ENCODE measurements around the gene KDF1. TPM values are rescaled to one million over a fixed set of nuclear protein-coding genes. Genes with fewer than 3 reads are reported as not detected.

KDF1 gene
- total and polyA plus RNA-seq, 4 donors, result 6.6 to 12.5 (median 8.8) TPM

DNA sequence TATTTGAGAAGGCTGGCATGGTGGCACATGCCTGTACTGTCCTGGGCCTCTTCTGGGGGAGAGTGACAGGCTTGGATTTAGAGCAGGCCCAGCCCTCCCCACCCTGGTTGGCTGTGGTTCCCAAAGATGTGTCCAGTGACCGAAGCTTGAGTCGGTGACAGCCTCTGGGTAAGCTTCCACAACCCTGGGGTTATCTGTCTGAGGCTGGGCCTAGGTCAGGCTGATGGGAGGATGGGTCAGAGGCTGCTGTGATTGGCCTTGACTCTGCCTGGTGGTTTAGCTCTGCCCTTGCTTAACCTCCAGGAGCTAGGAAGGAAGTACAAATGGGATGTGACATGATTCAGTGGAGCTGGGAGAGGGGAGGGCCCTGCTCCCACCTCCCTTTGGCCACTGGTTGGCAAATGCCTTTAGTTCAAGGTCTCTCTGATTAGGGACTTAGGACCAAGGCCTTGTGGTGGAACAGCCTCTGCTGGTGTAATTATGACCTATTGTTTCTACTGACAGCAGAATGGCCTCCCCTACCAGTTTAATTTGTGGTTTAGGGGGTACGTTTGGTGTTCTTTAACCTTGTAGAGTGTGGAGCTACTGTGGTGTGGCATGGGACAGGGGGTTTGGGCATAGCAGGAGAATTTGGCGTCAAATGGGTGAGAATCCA is 22.1 kb downstream of the KDF1 start:
- peaks cover 0 to 2% (median 0%) of the 10 kb centered on the region in 5 donors for H3K4me1 ChIP-seq (ENCODE audit: control insufficient read depth in 5 of 5, insufficient read depth in 5 of 5, low read length in 5 of 5)
- DNase-seq (no peak), ATAC-seq (ENCODE audit: insufficient read depth, low FRiP score) (no peak)
- H3K36me3 ChIP-seq (ENCODE audit: control insufficient read depth in 4 of 4, insufficient read depth in 4 of 4, low read length in 4 of 4), result peaks cover 4 to 33% (median 14%) of the 10 kb centered on the region in 4 donors
- TF ChIP-seq, protein P1, sequence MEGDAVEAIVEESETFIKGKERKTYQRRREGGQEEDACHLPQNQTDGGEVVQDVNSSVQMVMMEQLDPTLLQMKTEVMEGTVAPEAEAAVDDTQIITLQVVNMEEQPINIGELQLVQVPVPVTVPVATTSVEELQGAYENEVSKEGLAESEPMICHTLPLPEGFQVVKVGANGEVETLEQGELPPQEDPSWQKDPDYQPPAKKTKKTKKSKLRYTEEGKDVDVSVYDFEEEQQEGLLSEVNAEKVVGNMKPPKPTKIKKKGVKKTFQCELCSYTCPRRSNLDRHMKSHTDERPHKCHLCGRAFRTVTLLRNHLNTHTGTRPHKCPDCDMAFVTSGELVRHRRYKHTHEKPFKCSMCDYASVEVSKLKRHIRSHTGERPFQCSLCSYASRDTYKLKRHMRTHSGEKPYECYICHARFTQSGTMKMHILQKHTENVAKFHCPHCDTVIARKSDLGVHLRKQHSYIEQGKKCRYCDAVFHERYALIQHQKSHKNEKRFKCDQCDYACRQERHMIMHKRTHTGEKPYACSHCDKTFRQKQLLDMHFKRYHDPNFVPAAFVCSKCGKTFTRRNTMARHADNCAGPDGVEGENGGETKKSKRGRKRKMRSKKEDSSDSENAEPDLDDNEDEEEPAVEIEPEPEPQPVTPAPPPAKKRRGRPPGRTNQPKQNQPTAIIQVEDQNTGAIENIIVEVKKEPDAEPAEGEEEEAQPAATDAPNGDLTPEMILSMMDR (IDR thresholded peaks at IDR 0.05; ENCODE audit: control extremely low read depth, extremely low read depth), result no peak
- WGBS, 2 donors, result 85 to 87% methylated on average over 4 of the region's 4 CpGs
- no peaks in the 10 kb centered on the region for H3K27me3 ChIP-seq (ENCODE audit: control insufficient read depth in 3 of 3, insufficient read depth in 3 of 3, low read length in 2 of 3)
- no peak overlapping the region for H3K4me3 ChIP-seq
- H3K9me3 ChIP-seq (ENCODE audit: control insufficient read depth in 4 of 4, insufficient read depth in 3 of 4, low read length in 3 of 4), result no peaks in the 10 kb centered on the region
- peak overlapping the region in 1 of 2 donors; percentile 25 for H3K27ac ChIP-seq (ENCODE audit: low read depth in 1 of 2, low read length in 1 of 2)
- no peak overlapping the region for H3K9ac ChIP-seq (ENCODE audit: insufficient read depth in 1 of 2, low read length in 2 of 2)

DNA sequence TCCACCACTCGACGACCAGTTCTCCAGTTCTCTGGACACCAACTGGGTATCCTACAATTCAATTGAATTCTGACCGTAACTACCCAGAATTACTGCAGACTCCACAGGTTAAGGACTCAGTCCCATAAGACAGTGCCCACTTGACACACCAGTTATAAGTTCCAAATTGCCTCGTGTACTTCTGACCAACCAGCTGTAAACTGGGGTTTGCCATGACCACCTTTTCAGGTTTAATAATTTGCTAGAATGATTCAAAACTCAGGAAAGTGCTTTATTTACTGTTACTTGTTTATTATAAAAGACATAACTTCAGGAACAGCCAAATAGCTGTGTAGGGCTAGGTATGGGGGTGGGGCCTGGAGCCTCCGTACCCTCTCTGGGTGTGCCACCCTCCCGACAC is 23.4 kb downstream of the KDF1 start:
- H3K9me3 ChIP-seq (ENCODE audit: control insufficient read depth in 4 of 4, insufficient read depth in 3 of 4, low read length in 3 of 4), result no peaks in the 10 kb centered on the region
- H3K4me1 ChIP-seq (ENCODE audit: control insufficient read depth in 5 of 5, insufficient read depth in 5 of 5, low read length in 5 of 5), result peaks cover 0 to 2% (median 0%) of the 10 kb centered on the region in 5 donors
- ATAC-seq (ENCODE audit: insufficient read depth, low FRiP score) (no peak), DNase-seq (no peak)
- TF ChIP-seq, protein P1 (IDR thresholded peaks at IDR 0.05; ENCODE audit: control extremely low read depth, extremely low read depth), result no peak
- no peak overlapping the region for H3K27ac ChIP-seq (ENCODE audit: low read depth in 1 of 2, low read length in 1 of 2)
- H3K27me3 ChIP-seq (ENCODE audit: control insufficient read depth in 3 of 3, insufficient read depth in 3 of 3, low read length in 2 of 3), result no peaks in the 10 kb centered on the region
- no peak overlapping the region for H3K4me3 ChIP-seq
- H3K9ac ChIP-seq (ENCODE audit: insufficient read depth in 1 of 2, low read length in 2 of 2), result no peak overlapping the region
- 86 to 92% methylated on average over 6 of the region's 6 CpGs for WGBS, 2 donors
- peaks cover 0 to 21% (median 6%) of the 10 kb centered on the region in 4 donors for H3K36me3 ChIP-seq (ENCODE audit: control insufficient read depth in 4 of 4, insufficient read depth in 4 of 4, low read length in 4 of 4)

DNA sequence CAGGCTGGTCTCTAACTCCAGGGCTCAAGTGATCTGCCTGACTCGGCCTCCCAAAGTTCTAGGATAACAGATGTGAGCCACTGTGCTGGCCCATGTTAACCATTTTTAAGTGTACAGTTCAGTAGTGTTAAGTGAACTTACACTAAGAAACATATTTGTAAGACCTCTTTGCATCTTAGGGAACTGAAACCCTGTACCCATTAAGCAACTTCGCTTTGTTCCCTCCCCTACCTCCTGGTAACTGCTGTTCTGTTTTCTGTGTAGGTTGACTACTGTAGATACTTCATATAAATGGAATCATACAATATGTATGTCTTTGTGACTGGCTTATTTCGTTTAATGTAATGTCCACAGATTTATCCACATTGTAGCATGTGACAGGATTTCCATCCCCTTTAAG is 27.7 kb downstream of the KDF1 start:
- TF ChIP-seq, protein P1 (IDR thresholded peaks at IDR 0.05; ENCODE audit: control extremely low read depth, extremely low read depth), result no peak
- Histone ChIP-seq H3K4me1 (ENCODE audit: control insufficient read depth in 5 of 5, insufficient read depth in 5 of 5, low read length in 5 of 5) (no peaks in the 10 kb centered on the region), H3K36me3 (ENCODE audit: control insufficient read depth in 4 of 4, insufficient read depth in 4 of 4, low read length in 4 of 4) (peaks cover 6 to 18% (median 14%) of the 10 kb centered on the region in 4 donors), H3K27me3 (ENCODE audit: control insufficient read depth in 3 of 3, insufficient read depth in 3 of 3, low read length in 2 of 3) (no peaks in the 10 kb centered on the region), H3K9ac (ENCODE audit: insufficient read depth in 1 of 2, low read length in 2 of 2) (no peak overlapping the region), H3K27ac (ENCODE audit: low read depth in 1 of 2, low read length in 1 of 2) (no peak overlapping the region), H3K4me3 (no peak overlapping the region), H3K9me3 (ENCODE audit: control insufficient read depth in 4 of 4, insufficient read depth in 3 of 4, low read length in 3 of 4) (no peaks in the 10 kb centered on the region)
- DNase-seq (no peak), ATAC-seq (ENCODE audit: insufficient read depth, low FRiP score) (no peak)
- 80 to 83% methylated on average over 3 of the region's 3 CpGs for WGBS, 2 donors
